OCI-LY7 (cell line): ENCODE data around the gene GPR34.

Experiments
- CTCF ChIP-seq: fragments of 200-600 bp; sonication (generic); conservative IDR thresholded peaks from 2 replicates; pipeline ENCODE4 v1.5.1; 2014; ENCODE audit warnings: mild to moderate bottlenecking, antibody characterized with exemption, low read length, moderate library complexity, mixed read lengths
- EZH2phosphoT487 ChIP-seq: fragments of 200-600 bp; sonication (generic); IDR thresholded peaks from 2 replicates; pipeline ENCODE4 v1.6.1; 2018; ENCODE audit warnings: low read depth, borderline replicate concordance, mild to moderate bottlenecking, mixed run types, antibody characterized with exemption, low read length, moderate library complexity, mixed read lengths

GRCh38 chrX:41692162-41692749 lies 3.5 kb downstream of the GPR34 start:
- TF ChIP-seq CTCF (no peak), EZH2phosphoT487 (no peak)
